Measurements from ENCODE around the gene RTN1. TPM values are rescaled to one million over a fixed set of nuclear protein-coding genes. Genes with fewer than 3 reads are reported as not detected.

Gene RTN1
- total RNA-seq, 1 experiment from 2014 or later = 1.1 TPM

- ATAC-seq = peak; percentile 17
- no peak for TF ChIP-seq MXD4 (CRISPR knock-in tag; IDR thresholded peaks at IDR 0.05; ENCODE audit: borderline replicate concordance)
- no peak for TF ChIP-seq NR2C2 (CRISPR knock-in tag; IDR thresholded peaks at IDR 0.05)
- no peak for TF ChIP-seq ZNF219 (CRISPR knock-in tag; IDR thresholded peaks at IDR 0.05; ENCODE audit: borderline replicate concordance)
- no peak for TF ChIP-seq SMAD3 (CRISPR knock-in tag; IDR thresholded peaks at IDR 0.05; ENCODE audit: borderline replicate concordance)
- no peak for TF ChIP-seq CBFB (CRISPR knock-in tag; IDR thresholded peaks at IDR 0.05; ENCODE audit: low read depth)
- CTCF ChIA-PET = interaction anchor here (0.7 to 1.6 kb wide), 10 partner anchors 14 to 411 kb away, joined by 3 to 9 read pairs (median 4); partner anchors contain the start of genes CCDC175 and RTN1
Measured at GRCh38 chr14:59918824-59919569, 48.4 kb upstream of the RTN1 start.

GRCh38 chr14:59913187-59913586, 42.6 kb upstream of the RTN1 start:
- no peak overlapping the region for H3K4me3 Mint-ChIP-seq
- peaks cover 16% of the 10 kb centered on the region for H3K36me3 Mint-ChIP-seq
- no peaks in the 10 kb centered on the region for H3K27me3 Mint-ChIP-seq (ENCODE audit: low read depth)
- peaks cover 4% of the 10 kb centered on the region; the same call in 1 of the 2 replicates for H3K9me3 Mint-ChIP-seq
- H3K4me1 Mint-ChIP-seq = peaks cover 12% of the 10 kb centered on the region
- POLR2A ChIA-PET = no interaction called here
- ATAC-seq = no peak
- no peak for DNase-seq (ENCODE audit: low spot score)
- no peak overlapping the region for H3K27ac Mint-ChIP-seq
- CTCF ChIA-PET = no interaction called here
- TF ChIP-seq GABPB1 (CRISPR knock-in tag; IDR thresholded peaks at IDR 0.05) = no peak
- TF ChIP-seq ZNF512 (CRISPR knock-in tag; IDR thresholded peaks at IDR 0.05; ENCODE audit: borderline replicate concordance) = no peak
- TF ChIP-seq JUN (CRISPR knock-in tag; IDR thresholded peaks at IDR 0.05) = no peak
- TF ChIP-seq ESRRA (CRISPR knock-in tag; IDR thresholded peaks at IDR 0.05; ENCODE audit: borderline replicate concordance) = no peak
- no peak for TF ChIP-seq AFF4 (CRISPR knock-in tag; IDR thresholded peaks at IDR 0.05; ENCODE audit: borderline replicate concordance)
- no peak for TF ChIP-seq CREM (CRISPR knock-in tag; IDR thresholded peaks at IDR 0.05)
- no peak for TF ChIP-seq ZNF416 (CRISPR knock-in tag; IDR thresholded peaks at IDR 0.05)
- TF ChIP-seq, protein P1, sequence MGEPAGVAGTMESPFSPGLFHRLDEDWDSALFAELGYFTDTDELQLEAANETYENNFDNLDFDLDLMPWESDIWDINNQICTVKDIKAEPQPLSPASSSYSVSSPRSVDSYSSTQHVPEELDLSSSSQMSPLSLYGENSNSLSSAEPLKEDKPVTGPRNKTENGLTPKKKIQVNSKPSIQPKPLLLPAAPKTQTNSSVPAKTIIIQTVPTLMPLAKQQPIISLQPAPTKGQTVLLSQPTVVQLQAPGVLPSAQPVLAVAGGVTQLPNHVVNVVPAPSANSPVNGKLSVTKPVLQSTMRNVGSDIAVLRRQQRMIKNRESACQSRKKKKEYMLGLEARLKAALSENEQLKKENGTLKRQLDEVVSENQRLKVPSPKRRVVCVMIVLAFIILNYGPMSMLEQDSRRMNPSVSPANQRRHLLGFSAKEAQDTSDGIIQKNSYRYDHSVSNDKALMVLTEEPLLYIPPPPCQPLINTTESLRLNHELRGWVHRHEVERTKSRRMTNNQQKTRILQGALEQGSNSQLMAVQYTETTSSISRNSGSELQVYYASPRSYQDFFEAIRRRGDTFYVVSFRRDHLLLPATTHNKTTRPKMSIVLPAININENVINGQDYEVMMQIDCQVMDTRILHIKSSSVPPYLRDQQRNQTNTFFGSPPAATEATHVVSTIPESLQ (CRISPR knock-in tag; IDR thresholded peaks at IDR 0.05) = no peak
- TF ChIP-seq SP1 (CRISPR knock-in tag; conservative IDR thresholded peaks at IDR 0.05) = no peak
- TF ChIP-seq, protein P2, sequence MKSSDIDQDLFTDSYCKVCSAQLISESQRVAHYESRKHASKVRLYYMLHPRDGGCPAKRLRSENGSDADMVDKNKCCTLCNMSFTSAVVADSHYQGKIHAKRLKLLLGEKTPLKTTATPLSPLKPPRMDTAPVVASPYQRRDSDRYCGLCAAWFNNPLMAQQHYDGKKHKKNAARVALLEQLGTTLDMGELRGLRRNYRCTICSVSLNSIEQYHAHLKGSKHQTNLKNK (CRISPR knock-in tag; IDR thresholded peaks at IDR 0.05) = no peak
- TF ChIP-seq FOXP4 (CRISPR knock-in tag; IDR thresholded peaks at IDR 0.05) = no peak
- no peak for TF ChIP-seq NR1H2 (CRISPR knock-in tag; IDR thresholded peaks at IDR 0.05)
- TF ChIP-seq, protein P3, sequence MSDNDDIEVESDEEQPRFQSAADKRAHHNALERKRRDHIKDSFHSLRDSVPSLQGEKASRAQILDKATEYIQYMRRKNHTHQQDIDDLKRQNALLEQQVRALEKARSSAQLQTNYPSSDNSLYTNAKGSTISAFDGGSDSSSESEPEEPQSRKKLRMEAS (CRISPR knock-in tag; IDR thresholded peaks at IDR 0.05) = no peak
- TF ChIP-seq, protein P4, sequence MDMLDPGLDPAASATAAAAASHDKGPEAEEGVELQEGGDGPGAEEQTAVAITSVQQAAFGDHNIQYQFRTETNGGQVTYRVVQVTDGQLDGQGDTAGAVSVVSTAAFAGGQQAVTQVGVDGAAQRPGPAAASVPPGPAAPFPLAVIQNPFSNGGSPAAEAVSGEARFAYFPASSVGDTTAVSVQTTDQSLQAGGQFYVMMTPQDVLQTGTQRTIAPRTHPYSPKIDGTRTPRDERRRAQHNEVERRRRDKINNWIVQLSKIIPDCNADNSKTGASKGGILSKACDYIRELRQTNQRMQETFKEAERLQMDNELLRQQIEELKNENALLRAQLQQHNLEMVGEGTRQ (CRISPR knock-in tag; IDR thresholded peaks at IDR 0.05) = no peak

More at GRCh38 chr14:59918824-59919569, 48.4 kb upstream of the RTN1 start:
- peaks cover 4% of the 10 kb centered on the region; the same call in 1 of the 2 replicates for H3K9me3 Mint-ChIP-seq
- no peaks in the 10 kb centered on the region for H3K27me3 Mint-ChIP-seq (ENCODE audit: low read depth)
- H3K27ac Mint-ChIP-seq = peak overlapping the region; percentile 98
- POLR2A ChIA-PET = interaction anchor here (1.0 kb wide), 1 partner anchor 21 kb away, joined by 3 read pairs; no protein-coding TSS in a partner anchor
- peaks cover 16% of the 10 kb centered on the region for H3K36me3 Mint-ChIP-seq
- no peak for DNase-seq (ENCODE audit: low spot score)
- H3K4me1 Mint-ChIP-seq = peaks cover 10% of the 10 kb centered on the region
- peak overlapping the region; percentile 87 for H3K4me3 Mint-ChIP-seq

All from WTC11 (cell line).